HG03196 (cell line): Measurements from ENCODE around the gene PEMT.
"Not testable (repeated sequence)": the region's sequence is repeated elsewhere in the genome, so short reads cannot be mapped to it uniquely, and the experiment has no call there.

Source experiments
- ATAC-seq: cut with Tn5 transposase; IDR thresholded peaks from one replicate; pipeline ENCODE4 v1.9.1; 2021; ENCODE audit not compliant: unreplicated experiment

Gene PEMT, protein sequence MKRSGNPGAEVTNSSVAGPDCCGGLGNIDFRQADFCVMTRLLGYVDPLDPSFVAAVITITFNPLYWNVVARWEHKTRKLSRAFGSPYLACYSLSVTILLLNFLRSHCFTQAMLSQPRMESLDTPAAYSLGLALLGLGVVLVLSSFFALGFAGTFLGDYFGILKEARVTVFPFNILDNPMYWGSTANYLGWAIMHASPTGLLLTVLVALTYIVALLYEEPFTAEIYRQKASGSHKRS

DNA sequence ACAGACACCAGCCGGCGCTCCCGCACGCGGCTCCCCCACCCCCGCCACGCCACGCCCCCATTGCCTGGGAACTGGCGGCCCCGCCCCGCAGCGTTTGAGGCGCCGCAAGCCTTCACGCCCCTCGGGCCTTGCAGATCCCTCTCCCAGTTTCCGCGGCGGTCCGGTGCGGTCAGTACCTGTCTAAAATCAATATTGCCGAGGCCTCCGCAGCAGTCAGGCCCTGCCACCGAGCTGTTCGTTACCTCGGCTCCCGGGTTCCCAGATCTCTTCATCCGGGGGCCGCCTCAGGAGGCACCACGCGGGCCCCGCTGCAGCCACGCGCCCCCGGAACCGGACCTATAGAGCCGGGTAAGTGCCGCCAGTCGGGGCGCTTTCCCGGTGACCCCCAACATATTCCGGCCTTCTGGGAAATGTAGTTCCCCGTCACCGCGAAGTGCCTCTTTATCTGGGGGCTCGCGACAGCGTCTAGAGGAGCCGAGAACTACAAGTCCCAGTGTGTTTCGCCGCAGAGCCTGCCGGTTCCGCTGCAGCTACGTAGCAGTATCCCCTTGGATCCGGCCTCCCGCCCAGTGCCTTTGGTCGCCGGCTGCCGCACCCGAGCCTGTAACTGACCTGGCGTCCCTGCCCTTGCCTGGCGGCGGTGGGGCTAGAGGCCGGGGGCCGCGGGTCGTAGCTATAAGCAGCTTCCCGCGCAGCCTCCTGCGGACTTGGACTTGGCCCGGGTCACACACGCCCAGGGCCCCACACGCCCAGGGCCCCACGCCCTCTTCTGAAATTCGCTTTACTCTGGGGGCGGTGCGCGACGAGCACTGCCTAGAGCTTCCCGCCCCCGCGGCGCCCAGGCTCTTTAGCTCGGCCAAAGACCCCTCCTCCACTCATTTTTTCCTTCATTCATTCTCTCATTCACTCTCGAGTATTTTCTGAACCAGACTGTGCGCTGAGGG, at the start of gene PEMT:
TSS of gene PEMT (minus strand) at position 354 of the 944 bp plus-strand sequence. CDS start at position 272, 82 bp downstream.
- ATAC-seq = peak; percentile 90

DNA sequence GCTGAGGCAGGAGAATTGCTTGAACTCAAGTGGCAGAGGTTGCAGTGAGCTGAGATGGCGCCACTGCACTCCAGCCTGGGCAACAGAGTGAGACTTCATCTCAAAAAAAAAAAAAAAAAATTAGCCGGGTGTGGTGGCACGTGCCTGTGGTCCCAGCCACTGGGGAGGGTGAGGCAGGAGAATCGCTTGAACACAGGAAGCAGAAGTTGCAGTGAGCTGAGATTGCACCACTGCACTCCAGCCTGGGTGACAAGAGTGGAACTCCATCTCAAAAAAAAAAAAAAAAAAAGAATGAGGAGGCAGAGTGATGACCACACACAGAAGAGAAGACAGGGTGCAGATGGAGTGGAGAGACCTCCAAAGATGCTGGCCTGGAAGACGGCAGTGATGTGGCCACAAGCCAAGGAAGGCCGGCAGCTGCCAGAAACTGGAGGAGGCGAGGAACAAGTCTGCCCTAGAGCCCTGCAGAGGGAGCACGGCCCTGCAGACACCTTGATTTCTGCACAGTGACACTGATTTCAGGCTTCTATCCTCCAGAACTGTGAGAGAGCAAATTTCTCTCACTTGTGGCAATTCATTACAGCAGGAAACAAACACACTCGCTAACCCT, 48.3 kb upstream of the PEMT start:
- ATAC-seq = not testable (repeated sequence)

DNA sequence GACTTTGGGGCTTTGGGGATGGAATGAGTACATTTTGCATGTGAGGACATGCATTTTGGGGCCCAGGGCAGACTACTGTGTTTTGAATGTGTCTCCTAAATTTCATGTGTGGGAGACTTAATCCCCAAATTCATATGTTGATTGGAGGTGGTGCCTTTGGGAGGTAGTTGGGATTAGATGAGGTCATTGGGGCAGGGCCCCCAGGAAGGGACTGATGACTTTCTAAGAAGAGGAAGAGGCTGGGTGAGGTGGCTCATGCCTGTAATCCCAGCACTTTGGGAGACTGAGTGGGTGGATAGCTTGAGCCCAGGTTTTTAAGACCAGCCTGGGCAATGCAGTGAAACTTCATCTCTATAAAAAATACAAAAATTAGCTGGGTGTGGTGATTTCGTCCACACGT, 47.0 kb upstream of the PEMT start:
- no peak for ATAC-seq

DNA sequence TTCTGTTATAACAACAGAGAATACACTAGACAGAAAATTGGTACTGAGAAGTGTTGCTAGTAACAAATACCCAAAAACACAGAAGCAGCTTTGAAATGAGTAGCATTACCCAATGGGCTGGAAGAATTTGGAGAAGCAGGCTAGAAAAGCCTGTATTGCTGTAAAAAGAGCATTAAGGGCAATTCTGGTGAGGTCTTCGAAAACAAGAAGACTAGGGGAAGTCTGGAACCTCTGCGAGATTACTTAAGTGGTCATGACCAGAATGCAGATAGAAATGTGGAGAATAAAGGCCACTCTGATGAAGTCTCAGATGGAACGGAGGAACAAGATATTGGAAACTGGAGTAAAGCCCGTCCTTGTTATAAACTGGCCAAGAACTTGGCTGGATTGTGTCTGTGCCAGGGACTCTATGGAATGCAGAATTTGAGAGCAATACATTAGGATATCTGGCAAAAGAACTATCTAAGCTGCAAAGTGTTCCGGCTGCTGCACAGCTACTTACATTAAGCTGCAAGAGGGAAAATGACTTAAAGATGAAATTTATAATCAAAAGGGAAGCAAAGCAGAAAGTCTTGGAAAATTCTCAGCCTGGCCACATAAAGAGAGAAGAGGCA, 44.9 kb upstream of the PEMT start:
- ATAC-seq = no peak

DNA sequence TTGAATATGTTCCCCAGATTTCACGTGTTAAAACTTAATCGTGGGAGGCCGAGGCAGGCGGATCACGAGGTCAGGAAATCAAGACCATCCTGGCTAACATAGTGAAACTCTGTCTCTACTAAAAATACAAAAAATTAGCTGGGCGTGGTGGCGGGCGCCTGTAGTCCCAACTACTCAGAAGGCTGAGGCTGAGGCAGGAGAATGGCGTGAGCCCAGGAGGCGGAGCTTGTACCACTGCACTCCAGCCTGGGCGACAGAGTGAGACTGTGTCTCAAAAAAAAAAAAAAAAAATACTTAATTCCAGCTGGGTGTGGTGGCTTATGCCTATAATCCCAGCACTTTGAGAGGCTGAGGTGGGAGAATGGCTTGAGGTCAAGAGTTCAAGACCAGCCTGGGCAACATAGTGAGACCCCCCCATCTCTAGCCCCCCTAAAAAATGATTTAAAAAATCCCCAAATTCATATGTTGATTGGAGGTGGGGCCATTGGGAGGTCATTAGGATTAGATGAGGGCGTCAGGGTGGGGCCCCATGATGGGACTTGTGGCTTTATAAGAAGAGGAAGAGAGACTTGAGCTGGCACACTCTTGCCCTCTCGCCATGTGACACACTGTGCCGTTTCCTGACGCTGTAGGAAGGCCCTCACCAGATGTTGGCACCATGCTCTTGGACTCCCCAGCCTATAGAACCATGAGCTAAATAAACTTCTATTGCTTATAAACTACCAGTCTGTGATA, 44.2 kb upstream of the PEMT start:
- not testable (repeated sequence) for ATAC-seq

DNA sequence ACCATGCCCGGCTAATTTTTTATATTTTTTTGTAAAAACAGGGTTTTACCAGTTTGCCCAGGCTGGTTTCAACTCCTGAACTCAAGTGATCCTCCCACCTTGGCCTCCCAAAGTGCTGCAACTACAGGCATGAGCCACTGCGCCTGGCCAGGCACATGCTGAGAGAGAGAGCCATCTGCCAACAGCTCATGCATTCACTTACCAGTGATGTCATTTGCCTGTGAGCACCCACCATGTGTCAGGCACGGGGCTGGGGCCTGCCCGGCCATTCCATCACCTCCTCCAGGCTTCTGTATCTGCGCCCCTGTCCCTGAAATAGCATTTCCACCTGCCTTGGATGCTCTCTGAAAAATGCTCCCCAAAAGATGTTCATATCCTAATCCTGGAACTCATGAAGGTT, 43.6 kb upstream of the PEMT start:
- no peak for ATAC-seq

DNA sequence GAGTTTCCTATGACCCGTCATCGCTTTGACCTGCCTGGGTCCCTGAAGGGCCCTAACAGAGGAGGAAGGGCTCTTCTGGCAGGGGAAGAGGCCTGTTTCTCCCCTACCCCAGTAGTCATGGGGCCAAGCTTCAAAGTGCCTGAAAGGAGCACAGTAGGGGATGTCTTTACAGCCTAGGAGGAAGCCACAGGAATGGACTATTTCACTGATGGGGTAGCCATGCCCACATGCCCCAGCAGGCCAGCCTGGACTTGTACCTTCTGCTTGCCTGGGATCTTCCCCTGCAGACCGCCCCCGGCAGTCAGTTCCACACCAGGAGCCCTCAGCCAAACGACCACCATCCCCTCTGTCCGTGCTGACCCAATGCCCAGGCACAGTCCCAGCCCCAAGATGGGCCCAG, 41.8 kb upstream of the PEMT start:
- ATAC-seq = no peak

DNA sequence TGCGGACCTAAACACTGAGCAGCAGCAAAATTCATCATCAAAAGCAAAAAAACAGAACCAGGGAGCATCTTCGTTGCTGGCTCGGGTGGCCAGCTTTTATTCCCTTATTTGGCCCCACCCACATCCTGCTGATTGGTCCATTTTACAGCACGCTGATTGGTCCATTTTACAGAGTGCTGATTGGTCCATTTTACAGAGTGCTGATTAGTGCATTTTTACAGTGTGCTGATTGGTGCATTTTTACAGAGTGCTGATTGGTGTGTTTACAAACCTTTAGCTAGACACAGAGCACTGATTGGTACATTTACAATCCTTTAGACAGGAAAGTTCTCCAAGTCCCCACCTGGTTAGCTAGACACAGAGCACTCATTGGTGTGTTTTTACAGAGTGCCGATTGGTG, 41.2 kb upstream of the PEMT start:
- not testable (repeated sequence) for ATAC-seq

DNA sequence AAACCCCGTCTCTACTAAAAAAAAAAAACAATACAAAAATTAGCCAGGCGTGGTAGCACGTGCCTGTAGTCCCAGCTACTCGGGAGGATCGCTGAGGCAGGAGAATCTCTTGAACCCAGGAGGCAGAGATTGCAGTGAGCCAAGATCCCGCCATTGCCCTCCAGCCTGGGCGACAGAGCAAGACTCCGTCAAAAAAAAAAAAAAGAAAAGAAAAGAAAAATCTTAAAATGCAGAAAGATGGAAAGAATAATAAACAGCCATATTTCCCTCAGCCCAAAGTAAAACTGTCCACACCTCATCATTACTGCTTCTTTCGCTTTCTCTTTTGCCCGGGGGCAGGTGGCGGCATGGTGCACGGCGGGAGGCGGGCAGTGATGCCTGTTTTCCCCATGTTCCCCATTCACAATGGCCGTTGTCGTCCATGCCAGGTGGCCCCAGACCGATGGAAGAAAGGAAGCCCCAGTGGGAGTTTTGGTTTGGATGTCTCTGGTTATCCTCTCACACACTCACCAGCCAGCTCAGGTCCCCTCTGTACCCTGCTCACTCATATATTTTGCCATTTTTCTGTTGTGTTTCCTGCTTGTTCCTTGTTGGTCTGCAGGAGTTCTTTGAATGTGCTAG, 37.0 kb upstream of the PEMT start:
- ATAC-seq = no peak

DNA sequence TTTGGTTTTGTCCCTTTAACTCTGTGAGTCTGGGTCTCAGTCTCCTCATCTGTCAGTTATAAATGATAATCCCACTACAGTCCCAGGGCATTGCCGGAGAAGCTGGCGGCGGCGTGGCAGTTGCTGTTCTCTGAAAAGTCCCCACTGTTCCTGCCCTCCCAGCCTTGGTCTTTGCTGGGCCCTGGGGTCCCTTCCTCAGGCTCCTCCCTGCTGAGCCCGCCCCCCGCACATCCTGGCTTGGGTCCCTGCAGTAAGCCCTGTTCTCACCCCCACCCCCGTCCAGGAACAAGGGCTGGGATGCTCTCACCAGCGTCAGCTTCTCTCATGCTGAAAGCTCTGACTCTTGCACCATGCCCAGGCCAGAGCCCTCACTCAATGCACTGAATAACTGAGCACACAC, 35.3 kb upstream of the PEMT start:
- ATAC-seq = no peak

DNA sequence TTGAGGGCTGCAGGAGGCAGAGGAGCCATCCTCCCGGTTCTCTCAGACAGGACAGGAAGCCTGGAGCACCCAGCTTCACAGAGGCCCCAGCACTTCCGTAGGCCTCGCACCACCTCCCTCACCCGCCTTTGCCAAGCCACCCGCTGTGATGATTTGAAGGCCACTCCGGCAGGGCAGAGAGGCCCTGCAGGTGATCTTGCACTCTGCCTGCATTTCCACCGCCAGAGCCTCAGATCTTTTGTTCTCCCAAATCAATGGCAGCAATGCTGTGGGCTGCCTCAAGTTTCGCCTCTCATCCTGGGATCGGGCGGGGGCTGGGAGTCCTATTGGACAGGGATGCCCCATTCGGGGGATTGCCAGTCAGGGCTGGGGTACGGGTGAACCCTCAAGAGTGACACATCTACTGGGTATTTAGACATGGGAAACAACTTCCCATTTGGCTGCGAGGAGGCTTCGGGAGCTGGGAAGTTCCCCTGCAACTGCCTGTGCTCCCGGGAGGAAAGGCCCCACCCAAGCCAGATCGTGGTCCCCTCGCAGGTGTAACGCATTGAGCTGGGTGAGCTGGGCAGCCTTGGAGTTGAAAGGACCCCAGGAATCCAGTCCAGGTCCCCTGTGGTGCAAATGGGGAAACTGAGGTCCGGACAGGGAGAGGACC, 34.8 kb upstream of the PEMT start:
- ATAC-seq = no peak

DNA sequence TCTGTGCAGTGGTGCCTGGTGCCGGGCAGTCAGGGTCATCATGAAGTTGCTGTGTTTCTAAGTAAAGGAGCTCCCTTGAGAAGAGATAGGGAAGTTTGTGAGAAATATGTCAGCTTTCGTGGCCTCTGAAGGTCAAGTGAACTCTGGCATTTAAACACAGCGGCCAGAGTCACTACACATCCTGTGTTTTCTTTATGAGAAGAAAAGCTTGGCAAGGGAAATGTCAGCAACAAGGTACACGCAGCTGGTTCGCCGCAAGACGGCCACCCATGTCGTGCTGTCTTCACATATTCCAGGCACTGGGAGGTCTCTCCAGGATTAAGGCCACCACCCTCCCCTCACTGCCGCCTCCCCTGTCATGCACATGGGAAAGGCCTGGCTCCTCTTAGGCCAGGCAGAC, 33.2 kb upstream of the PEMT start:
- ATAC-seq = no peak

DNA sequence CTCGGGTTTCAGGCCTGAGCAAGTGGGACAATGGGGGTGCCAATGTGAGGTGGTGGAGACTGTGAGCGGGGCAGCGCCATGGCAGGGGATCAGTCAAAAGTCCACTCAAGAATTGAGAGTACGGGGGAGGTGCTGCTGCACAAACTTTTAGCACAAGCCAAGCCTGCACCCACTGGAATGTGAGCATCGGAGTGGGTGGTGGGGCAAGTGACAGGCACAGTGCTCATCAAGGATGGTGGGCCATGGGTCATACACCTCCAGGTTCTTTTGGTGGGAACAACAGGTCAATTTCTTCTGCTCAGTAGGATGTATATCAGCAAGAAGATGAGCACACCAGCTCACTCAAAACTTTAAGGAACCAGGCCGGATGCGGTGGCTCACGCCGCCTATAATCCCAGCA, 32.4 kb upstream of the PEMT start:
- no peak for ATAC-seq

DNA sequence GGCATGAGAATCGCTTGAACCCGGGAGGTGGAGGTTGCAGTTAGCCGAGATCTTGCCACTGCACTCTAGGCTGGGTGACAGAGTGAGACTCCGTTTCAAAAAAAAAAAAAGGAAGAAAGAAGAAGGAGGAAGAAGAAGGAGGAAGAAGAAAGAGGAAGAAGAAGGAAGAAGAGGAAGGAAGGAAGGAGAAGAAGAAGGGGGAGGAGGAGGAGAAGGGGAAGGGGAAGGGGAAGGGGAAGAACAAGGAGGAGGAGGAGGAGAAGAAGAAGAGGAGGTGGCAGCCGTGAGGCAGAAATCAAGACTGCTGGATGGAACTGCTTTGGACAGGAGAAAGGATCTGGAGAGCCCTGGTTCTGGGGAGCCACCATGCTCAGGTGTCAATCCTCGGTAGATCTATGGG, 29.7 kb upstream of the PEMT start:
- ATAC-seq = no peak

DNA sequence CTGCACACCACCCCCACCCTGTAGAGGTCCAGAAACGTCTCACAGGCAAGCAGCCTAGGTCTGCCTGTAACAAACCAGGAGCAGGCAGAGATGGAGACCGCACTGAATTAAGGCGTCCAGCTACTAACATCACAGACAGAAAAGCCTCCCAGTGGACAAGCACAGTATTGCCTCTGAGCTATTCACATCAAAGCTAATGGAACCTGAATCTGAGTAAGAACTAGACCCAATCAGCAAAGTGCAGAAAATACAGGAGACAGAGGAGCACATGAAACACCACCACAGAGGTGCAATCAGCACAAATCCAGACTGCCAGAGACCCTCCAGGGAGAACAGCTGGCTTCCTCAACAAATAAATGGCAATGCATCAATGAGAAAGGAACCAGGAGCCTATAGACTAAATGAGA, 22.2 kb upstream of the PEMT start:
- ATAC-seq = no peak

DNA sequence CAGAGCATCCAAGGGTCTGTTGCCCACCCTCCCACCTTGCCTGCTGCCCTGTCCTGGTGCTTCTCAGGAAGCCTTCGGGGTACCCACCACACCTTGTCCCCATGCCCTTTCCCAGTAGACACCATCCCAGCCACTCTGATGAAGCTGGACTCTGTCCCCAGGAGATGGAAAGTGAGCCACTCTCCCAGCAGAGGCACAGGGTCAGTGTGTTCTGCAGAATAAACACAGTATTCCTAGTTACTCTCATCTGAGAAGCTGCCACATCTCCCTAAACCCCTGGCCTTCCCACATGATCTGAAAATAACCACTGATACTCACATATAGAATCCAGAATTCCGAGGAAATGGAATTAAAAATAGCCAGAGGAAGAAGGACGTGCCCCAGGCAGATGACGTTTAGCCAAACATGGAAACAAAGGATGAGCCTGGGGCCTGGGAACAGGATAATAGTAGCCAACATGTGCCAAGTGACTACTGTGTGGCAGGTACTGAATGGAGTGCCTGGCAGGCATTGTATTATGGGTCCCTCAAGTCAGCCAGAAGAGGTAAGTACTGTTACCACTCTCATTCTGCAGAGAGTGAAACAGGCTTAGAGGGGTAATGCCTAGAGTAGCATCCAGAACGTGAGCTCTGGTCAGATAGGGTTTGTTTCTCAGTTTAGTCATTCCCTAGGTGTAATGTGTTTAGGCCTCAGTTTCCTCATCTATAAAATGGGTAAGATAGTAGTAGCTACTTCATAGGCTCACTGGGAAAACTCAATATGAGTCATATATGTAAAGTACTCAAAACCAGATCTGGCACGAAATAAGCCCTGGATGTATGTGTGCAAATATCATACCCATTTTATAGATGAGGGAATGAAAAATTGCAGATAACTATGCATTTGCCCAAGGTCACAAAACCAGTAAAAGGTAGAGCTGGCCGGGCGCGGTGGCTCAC, 20.8 kb upstream of the PEMT start:
- no peak for ATAC-seq

DNA sequence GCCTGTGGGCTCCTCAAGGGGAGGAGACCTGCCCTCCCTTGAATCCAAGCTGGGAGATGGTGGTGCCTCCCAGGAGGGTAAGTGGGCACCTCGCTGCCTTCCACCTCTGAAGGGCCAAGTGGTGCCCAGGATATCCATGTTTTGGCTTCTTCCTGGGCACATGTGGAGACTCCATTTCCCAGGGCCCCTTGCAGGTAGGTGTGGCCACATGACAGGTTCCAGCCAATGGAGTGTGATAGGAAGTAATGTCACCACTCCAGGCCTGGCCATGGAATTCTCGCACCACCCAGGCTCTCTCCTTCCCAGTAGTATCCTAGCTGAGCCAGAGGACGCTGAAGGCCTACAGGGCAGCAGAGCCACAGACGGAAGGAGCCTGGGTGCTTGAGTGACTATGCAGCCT, 17.6 kb upstream of the PEMT start:
- no peak for ATAC-seq

DNA sequence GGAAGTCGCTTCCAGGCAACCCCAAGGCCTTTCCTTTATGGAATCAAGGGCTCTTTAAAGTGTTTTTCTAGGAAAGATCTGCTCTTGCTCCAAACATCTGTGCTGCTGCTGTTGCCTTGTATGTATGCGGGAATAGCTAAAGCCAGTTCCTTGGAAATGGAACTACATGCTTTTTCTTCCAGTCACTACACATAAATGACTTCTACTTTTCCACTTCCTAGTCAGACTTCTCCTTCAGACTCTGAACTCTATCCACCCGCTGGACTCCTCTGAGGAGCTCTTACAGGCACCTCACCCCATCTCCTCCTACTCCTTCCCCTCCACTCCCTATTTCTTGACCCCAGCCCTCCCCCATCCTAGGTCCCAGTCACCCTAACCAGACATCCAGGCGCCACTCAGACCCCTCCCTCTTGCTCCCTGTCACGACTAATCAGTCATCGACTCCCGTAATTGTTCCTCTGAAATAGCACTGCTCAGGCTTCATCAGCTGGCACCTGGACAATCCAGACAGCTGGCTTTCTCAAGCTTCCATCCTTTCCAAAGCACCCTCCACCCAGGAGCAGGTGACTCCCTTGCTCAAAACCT, 15.0 kb upstream of the PEMT start:
- ATAC-seq = no peak

DNA sequence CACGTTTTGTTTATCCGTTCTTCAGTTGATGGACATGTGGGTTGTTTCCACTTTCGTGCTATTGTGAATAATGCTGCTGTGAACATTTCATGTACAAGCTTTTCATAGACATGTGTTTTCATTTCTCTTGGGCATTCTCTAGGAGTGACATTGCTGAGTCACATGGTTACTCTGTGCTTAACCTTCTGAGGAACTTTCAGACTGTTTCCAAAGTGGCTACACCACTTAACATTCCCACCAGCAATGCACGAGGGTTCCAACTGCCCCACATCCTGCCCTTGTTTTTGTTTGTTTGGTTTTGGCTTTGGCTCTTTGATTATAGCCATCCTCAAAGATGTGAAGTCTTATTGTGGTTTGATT, 14.2 kb upstream of the PEMT start:
- no peak for ATAC-seq
